ENCODE results near the gene C17orf58.
"Not testable (repeated sequence)": the region's sequence is repeated elsewhere in the genome, so short reads cannot be mapped to it uniquely, and the experiment has no call there.

The C17orf58 gene

DNA sequence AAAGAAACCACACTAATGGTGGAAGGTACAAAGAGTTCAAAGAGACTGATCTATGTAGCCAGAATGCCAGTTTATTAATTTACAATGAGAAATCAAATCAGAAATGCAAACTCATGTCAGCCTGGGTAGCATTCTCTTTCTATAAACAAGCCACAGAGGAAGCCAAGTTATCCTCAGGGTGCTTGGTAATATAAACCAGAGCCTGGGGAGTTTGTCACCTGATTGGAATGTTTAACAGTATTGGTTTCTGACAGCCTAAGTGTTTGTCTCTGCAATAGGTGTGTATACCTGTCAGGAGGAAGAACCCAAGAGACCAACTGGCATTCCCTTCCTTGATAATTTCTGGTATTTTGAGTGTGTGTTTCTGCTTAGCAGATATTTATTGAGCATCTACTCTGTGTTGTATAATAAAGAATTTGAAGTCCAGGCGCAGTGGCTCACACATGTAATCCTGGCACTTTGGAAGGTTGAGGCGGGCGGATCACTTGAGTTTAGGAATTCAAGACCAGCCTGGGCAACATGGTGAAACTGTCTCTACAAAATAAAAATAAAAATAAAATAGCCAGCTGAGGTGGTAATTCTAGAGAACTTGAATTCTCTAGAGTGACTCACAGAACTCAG, 3.1 kb upstream of the C17orf58 start:
- DNase-seq (ENCODE audit: low spot score): no peak

DNA sequence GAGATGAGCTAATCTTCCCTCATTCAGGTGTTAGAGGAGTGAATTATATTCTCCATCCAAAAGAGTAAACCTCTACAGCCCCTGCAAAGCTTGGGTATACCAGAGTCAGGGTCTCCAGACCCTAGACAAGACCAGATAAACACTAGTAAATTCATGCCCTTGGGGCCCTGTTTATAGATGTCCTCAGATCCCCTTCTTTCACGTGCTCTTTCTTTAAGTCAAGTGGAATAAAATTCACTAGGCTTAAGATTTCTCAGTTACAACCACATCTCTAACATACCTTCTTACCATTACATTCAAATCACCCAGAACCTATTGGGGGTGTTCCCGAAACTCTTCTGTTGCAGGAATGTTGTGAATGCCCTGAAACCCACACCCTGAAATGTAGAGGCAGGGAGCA, 2.2 kb upstream of the C17orf58 start:
- DNase-seq (ENCODE audit: low spot score): no peak

DNA sequence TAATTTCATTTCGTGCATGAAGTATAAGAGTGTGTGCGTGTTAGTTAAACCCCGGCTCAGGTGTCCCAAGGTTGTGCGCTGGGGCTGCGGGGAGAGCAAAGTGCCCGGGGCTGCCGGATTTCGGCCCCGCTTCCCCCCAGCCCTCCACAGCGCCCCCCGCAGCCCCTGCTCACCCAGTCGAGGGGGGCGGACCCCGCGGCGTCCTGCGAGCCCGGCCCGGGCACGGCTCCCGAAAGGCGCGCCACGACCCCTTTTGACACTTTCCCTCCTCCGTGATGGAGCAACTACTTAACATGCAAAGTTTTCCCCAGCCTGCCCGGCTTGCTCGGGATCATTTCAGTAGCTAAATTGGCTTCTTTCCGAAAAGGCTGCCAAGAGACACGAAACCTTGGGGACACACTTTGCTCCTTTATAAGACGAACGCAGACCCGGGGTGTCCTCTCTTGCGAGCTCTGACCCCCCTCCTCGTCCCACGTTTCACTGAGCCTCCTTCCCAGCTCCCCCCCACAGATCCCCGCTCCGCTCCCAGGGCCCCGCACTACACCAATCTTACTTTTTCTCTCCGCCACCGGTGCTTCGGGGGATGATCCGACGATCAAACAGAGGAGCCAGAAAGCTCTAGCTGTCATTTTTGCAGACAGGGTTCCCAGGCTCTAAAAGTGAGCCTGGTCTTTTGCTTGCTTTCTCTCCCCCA, 552 bp downstream of the C17orf58 start:
- no peak for DNase-seq (ENCODE audit: low spot score)

DNA sequence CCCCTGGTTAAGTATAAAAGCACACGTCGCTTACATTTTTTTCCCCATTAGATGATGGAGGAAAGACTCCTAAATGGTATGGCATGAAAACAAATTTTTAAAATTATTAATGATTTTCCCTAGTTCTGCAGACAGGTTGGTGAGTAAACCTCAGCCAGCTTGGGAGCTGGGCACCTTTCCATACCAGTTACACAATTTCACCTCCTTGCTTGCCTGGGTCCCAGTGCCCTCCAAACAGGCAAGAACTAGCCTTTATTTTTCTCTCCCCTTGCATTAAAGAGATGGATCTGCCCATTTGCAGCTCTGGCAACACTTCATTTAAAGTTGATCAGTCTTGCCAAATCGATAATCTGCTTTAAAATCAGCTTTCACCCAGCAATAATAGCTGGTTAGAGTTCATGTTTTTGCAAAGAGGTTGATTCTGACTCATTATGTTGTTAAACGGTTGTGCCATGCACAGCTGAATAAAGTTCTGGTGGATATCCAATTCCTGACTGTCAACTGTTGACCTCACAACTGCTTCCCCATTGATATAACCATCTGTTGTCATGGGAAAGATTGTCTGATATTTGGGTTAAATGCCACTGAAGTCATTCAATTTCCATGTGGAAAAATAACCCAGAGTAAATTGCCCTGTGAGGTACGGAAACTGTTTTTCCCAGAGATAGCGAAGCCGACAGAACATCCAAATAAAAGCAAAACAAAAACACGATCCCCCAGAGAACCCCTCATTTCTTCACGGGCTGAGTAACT, 1.3 kb downstream of the C17orf58 start:
- DNase-seq (ENCODE audit: low spot score): no peak

- no peak for DNase-seq (ENCODE audit: low spot score)
Observed at GRCh38 chr17:67993998-67994361, 2.3 kb downstream of the C17orf58 start.

DNA sequence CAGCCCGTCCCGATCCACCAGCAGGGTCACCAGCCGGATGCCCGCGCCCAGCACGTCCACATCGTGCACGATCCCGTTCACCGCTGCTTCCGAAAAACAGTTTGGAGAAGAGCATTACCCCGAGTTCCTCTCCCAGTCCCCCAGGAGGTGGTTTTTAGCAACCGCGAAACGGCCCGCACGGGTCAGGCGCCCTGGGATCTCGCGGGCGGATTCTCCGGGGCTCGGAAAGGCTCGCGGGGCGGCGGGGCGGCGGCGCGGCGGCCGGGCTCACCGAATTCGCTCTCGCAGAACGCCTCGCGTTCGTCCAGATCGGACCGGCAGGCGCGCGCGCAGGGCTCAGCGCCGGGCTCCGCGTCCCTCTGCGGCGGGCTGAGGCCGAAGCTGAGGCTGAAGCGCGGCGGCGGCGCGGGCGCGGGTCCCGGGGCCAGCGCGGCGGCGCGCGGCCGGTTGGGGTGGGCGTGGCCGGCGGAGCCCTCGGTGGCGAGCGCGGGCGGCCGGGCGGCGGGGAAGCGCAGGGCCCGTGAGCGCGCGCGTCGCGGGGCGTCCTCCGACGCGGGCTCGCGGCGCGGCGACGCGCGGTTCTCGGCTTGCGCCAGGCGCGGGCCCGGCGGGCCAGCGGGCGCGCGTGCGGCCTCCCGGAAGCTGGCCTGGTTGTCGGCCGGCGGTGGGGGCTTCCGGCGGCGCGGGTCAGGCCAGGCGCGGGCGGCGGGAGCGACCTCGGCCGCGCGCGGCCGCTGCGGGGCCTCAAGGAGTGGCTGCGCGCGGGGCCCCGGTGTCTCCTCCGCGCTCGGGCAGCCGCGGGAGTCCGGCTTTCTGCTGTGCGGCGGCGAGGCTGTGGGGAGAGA, 2.9 kb downstream of the C17orf58 start:
- peak; percentile 55 for DNase-seq (ENCODE audit: low spot score)

- no peak for DNase-seq (ENCODE audit: low spot score)
Observed at GRCh38 chr17:67992548-67993152, 3.6 kb downstream of the C17orf58 start.

GRCh38 chr17:67990909-67991308, 5.4 kb downstream of the C17orf58 start:
- no peak for DNase-seq (ENCODE audit: low spot score)

DNA sequence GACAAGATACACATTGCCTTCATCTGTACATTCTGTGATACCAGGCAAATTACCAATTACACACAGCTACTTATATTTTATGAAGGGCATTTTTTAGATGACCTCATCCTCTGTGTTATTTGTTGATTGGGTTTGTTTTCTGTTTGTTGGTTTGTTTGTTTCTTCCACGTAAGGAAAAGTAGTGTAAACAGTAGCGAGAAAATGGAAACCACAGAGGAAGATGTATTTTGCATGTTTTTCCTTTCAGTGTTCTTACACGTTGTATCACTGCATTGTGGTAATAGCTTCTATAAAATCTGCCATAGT, 12.9 kb downstream of the C17orf58 start:
- no peak for DNase-seq (ENCODE audit: low spot score)

GRCh38 chr17:67982686-67983382, 13.4 kb downstream of the C17orf58 start:
- no peak for DNase-seq (ENCODE audit: low spot score)

GRCh38 chr17:67982034-67982640, 14.1 kb downstream of the C17orf58 start:
- DNase-seq (ENCODE audit: low spot score): no peak

DNA sequence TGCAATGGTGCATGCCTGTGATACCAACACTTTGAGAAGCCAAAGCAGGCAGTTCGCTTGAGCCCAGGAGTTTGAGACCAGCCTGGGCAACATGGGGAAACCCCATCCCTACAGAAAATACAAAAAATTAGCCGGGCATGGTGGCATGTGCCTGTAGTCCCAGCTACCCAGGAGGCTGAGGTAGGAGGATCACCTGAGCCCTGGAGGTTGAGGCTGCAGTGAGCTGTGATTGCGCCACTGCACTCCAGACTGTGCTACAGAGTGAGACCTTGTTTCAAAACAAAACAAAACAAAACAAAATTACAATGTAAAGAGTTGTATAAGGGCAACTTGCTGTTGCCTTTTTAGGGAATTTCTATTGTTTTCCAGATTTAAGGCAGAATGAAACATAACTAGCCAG, 15.4 kb downstream of the C17orf58 start:
- DNase-seq (ENCODE audit: low spot score): not testable (repeated sequence)

GRCh38 chr17:67980456-67980855, 15.8 kb downstream of the C17orf58 start:
- DNase-seq (ENCODE audit: low spot score): no peak

DNA sequence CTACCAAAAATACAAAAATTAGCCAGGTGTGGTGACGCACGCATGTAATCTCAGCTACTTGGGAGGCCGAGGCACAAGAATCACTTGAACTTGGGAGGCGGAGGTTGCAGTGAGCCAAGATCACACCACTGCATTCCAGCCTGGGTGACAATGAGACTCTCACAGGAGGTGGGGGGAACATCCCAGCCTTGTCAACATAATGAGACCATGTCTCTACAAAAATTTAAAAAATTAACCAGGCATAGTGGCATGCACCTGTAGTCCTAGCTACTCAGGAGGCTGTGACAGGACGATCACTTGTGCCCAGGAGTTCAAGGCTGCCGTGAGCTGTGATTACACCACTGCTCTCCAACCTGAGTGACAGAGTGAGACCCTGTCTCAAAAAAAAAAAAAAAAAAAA, 20.0 kb downstream of the C17orf58 start:
- DNase-seq (ENCODE audit: low spot score): not testable (repeated sequence)

GRCh38 chr17:67974598-67975066, 21.6 kb downstream of the C17orf58 start:
- no peak for DNase-seq (ENCODE audit: low spot score)

DNA sequence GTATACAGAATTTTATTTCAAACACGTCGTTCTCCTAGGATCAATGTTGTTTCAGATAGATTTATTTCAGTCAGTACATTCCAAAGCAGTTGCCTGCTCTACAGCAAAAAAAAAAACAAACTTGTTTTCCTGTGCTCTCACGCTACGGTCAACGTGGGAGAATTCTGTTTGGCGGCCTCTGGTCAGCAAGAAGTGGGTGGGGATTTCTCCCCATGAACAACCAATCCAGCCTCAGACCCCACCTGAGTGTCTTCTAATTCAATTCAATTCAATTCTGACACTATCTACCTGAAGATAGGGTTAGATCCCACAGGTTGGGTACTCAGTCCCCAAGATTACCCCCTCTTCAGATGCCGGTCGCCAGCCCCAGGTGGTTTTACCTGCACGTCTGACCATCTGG, 22.1 kb downstream of the C17orf58 start:
- DNase-seq (ENCODE audit: low spot score): no peak

DNA sequence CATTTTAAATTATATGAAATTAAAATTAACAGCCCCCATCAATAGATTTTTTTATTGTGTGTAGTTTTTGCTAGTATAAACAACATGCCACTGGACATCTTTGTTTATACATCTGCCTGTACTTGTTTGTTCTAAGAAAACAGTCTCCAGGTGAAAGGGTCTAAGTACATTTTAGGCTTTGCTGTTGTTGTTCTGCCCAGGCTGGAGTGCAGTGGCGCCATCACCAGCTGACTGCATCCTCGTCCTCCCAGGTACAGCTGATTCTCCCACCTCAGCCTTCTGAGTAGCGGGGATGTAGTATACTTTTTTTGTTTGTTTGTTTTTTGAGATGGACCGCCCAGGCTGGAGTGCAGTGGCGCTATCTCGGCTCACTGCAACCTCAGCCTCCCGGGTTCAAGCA, 25.5 kb downstream of the C17orf58 start:
- no peak for DNase-seq (ENCODE audit: low spot score)

- peak; percentile 64 for DNase-seq (ENCODE audit: low spot score)
Observed at GRCh38 chr17:67963145-67963572, 33.1 kb downstream of the C17orf58 start.

DNA sequence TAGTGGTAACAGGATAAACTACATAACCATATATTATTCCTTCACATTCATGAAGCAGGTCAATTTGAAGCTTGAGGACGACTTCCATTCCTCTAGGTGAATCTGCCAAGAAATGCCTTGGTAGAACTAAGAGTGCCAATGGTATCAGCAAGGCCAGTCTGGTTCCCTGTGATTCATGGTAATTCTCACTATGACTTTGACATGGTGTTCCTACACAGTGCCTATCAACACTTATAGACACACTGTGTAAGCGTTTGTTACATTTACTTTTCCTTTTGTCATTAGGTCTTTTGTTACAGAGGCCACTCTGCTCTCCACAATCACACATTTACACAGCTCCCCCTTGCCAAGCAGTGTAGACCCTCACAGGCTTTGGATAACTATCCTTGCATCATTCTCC, 34.1 kb downstream of the C17orf58 start:
- not testable (repeated sequence) for DNase-seq (ENCODE audit: low spot score)

DNA sequence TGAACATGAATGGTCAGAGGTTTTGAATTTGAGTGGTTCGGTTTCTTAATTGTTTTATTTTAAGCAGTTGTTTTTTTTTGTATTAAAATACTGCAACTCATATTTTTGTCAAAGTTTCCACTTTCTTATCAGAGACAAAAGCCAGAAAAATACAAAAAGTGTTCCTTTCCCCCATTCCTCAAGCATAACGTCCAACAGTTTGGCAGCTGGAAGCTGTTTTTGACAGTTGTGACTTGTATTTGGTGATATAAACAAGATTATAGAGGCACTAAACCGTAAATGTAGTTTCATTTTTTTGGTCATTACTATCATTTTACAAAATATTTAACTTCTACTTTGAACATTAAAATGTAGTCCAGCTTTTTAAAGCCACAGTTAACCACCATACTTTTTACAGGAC, 36.0 kb downstream of the C17orf58 start:
- DNase-seq (ENCODE audit: low spot score): not testable (repeated sequence)

DNA sequence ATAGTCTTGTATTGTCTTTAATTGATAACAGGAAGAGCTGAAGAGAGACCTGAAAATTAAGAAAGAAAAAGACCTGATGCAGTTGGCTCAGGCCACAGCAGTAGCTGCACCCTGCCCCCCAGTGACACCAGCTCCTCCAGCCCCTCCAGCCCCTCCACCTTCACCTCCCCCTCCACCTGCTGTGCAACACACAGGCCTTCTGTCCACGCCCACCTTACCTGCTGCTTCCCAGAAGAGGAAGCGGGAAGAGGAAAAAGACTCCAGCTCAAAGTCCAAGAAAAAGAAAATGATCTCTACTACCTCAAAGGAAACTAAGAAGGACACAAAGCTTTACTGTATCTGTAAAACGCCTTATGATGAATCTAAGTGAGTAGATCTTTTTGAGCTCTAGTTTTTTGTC, 36.8 kb downstream of the C17orf58 start:
- DNase-seq (ENCODE audit: low spot score): no peak

Measured in CD4-positive, alpha-beta T cell treated with Interleukin-6 at 100 ng/mL for 8 hours (primary cell).